Esophagus squamous epithelium (tissue), 5 donors: ENCODE data around the gene RCVRN. TPM values are rescaled to one million over a fixed set of nuclear protein-coding genes. Genes with fewer than 3 reads are reported as not detected.

Experiments used
- DNase-seq: peaks from one replicate; lab custom pipeline; 2025; lab: John Stamatoyannopoulos, UW
- H3K27ac ChIP-seq, 4 donors: fragments of 200-600 bp; sonication (generic); one replicate each; pipeline ENCODE4 v1.5.1; 2016 to 2019; ENCODE audit warnings: mild to moderate bottlenecking in 1 of 4
- H3K27me3 ChIP-seq, 4 donors: fragments of 200-600 bp; sonication (generic); 1 replicate in 3 of 4; 2 replicates in 1 of 4; pipeline versions ENCODE4 v1.5.1 to v1.6.0; 2017 to 2021; ENCODE audit warnings: antibody characterized with exemption in 1 of 4
- H3K36me3 ChIP-seq, 3 donors: fragments of 200-600 bp; sonication (generic); one replicate each; pipeline ENCODE4 v1.5.1; 2016 to 2019
- H3K4me1 ChIP-seq, 3 donors: fragments of 200-600 bp; sonication (generic); one replicate each; pipeline ENCODE4 v1.5.1; 2017 to 2019
- H3K4me3 ChIP-seq, 4 donors: fragments of 200-600 bp; sonication (generic); 1 replicate in 3 of 4; 2 replicates in 1 of 4; pipeline ENCODE4 v1.5.1; 2016 to 2019; ENCODE audit warnings: mild to moderate bottlenecking in 2 of 4, moderate library complexity in 1 of 4
- H3K9me3 ChIP-seq, 3 donors: fragments of 200-600 bp; sonication (generic); one replicate each; pipeline ENCODE4 v1.5.1; 2016 to 2019
- POLR2A ChIP-seq, 4 donors: fragments of 450-650 bp; IDR thresholded peaks; one replicate each; pipeline ENCODE4 v1.6.1; 2017; ENCODE audit warnings: antibody characterized with exemption in 4 of 4, mild to moderate bottlenecking in 4 of 4, moderate library complexity in 3 of 4
- WGBS, 2 donors: methylation state at CpG; one replicate each; pipeline ENCODE4 v1.1.5; 2018; 5-methylcytosine and 5-hydroxymethylcytosine counted together
- intact Hi-C: fragments of 100-400 bp; cut with DNase I; formaldehyde crosslinking; loops from one replicate; pipeline ENCODE4 v1.15.0; 2022
- total RNA-seq, 4 donors: library from RNA; depleted of rRNA; stranded (reverse); fragments of >200 nt; gene quantifications; one replicate each; pipeline ENCODE4 v1.1.0, GENCODE V29; 2016
- TF ChIP-seq, protein P1 (sequence below), 6 experiments: fragments of 450-650 bp in 4 of 6; fragments of 200-600 bp in 2 of 6; sonication (generic) in 2 of 6; IDR thresholded peaks; one replicate each; pipeline ENCODE4 v1.5.1; 2016 to 2019; ENCODE audit warnings: antibody characterized with exemption in 6 of 6, mild to moderate bottlenecking in 4 of 6, moderate library complexity in 4 of 6
- donor health status: DM: yes; HTN: yes; CAD: no.

Gene RCVRN
- total RNA-seq, 4 donors from 2014 or later = not detected

GRCh38 chr17:9918804-9919352 lies 13.8 kb upstream of the RCVRN start:
- no peaks in the 10 kb centered on the region for H3K4me1 ChIP-seq
- no peak for DNase-seq
- H3K27ac ChIP-seq = no peak overlapping the region
- no peak overlapping the region for H3K4me3 ChIP-seq
- no peaks in the 10 kb centered on the region for H3K9me3 ChIP-seq
- intact Hi-C loops = no loop called here
- 90 to 93% methylated on average over 3 to 5 of the region's 5 CpGs for WGBS, 2 donors
- peaks cover 0 to 47% (median 6%) of the 10 kb centered on the region in 3 donors for H3K36me3 ChIP-seq
- no peaks in the 10 kb centered on the region for H3K27me3 ChIP-seq
- TF ChIP-seq, protein P1, sequence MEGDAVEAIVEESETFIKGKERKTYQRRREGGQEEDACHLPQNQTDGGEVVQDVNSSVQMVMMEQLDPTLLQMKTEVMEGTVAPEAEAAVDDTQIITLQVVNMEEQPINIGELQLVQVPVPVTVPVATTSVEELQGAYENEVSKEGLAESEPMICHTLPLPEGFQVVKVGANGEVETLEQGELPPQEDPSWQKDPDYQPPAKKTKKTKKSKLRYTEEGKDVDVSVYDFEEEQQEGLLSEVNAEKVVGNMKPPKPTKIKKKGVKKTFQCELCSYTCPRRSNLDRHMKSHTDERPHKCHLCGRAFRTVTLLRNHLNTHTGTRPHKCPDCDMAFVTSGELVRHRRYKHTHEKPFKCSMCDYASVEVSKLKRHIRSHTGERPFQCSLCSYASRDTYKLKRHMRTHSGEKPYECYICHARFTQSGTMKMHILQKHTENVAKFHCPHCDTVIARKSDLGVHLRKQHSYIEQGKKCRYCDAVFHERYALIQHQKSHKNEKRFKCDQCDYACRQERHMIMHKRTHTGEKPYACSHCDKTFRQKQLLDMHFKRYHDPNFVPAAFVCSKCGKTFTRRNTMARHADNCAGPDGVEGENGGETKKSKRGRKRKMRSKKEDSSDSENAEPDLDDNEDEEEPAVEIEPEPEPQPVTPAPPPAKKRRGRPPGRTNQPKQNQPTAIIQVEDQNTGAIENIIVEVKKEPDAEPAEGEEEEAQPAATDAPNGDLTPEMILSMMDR (IDR thresholded peaks at IDR 0.05) = no peak
- TF ChIP-seq POLR2A (IDR thresholded peaks at IDR 0.05) = no peak

DNA sequence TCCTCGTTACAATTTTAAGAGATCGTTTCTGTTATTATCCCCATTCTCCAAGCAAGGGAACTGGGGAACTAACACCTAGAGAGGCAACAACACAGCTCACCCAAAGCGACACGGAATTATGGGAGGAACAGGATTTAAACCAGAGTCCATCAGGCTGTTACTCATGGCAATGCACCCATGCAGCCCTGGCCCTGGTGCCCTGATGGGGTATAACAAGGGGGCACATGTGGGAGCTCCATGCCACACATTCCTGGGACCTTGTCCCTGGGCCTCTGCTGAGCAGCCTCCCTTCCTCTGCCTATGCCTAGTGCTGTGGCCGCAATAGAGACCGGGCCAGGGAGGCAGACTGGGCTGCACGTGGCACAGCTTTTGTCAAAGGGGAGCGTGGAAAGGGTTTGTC lies 13.3 kb upstream of the RCVRN start:
- WGBS, 2 donors = 84 to 88% methylated on average over 8 of the region's 8 CpGs
- no peaks in the 10 kb centered on the region for H3K4me1 ChIP-seq
- no peaks in the 10 kb centered on the region for H3K9me3 ChIP-seq
- no peak overlapping the region for H3K4me3 ChIP-seq
- no peaks in the 10 kb centered on the region for H3K27me3 ChIP-seq
- no peak overlapping the region for H3K27ac ChIP-seq
- no peak for DNase-seq
- peaks cover 0 to 47% (median 6%) of the 10 kb centered on the region in 3 donors for H3K36me3 ChIP-seq
- no peak for TF ChIP-seq POLR2A (IDR thresholded peaks at IDR 0.05)
- TF ChIP-seq, protein P1 (IDR thresholded peaks at IDR 0.05) = no peak
- intact Hi-C loops = no loop called here

- Histone ChIP-seq H3K4me1 (no peaks in the 10 kb centered on the region), H3K9me3 (no peaks in the 10 kb centered on the region), H3K4me3 (no peak overlapping the region), H3K27me3 (no peaks in the 10 kb centered on the region), H3K27ac (no peak overlapping the region), H3K36me3 (peaks cover 0 to 47% (median 6%) of the 10 kb centered on the region in 3 donors)
- no peak for DNase-seq
- intact Hi-C loops = no loop called here
- no peak for TF ChIP-seq POLR2A (IDR thresholded peaks at IDR 0.05)
- TF ChIP-seq, protein P1 (IDR thresholded peaks at IDR 0.05) = no peak
- 86 to 89% methylated on average over 9 to 14 of the region's 19 CpGs for whole genome bisulfite sequencing, 2 donors
These were observed 12.7 kb upstream of the RCVRN start for GRCh38 chr17:9917801-9918200.

DNA sequence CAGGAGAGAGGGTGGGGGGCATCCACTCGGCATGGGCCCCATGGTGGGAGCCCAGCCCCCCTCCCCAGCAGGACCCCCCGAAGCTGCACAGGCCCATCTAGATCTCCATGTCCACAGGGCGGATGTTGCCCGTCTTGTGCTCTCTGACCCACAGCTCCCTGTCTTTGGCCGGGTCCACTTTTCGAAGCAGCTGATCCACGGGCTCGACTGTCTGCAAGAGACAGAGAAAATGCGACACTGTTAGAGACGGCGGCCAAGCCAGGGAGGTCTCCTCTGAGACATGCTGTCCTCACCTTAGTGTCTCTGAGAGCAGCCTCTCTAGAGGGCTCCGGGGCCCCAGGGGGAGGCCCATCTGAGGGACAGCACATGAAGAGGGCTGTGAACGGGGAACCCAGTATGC lies 12.1 kb upstream of the RCVRN start:
- H3K4me1 ChIP-seq = no peaks in the 10 kb centered on the region
- no peak for TF ChIP-seq POLR2A (IDR thresholded peaks at IDR 0.05)
- TF ChIP-seq, protein P1 (IDR thresholded peaks at IDR 0.05) = no peak
- 88 to 92% methylated on average over 2 of the region's 13 CpGs for WGBS, 2 donors
- no peaks in the 10 kb centered on the region for H3K27me3 ChIP-seq
- no peak overlapping the region for H3K4me3 ChIP-seq
- no peaks in the 10 kb centered on the region for H3K9me3 ChIP-seq
- intact Hi-C loops = no loop called here
- DNase-seq = no peak
- no peak overlapping the region for H3K27ac ChIP-seq
- H3K36me3 ChIP-seq = peaks cover 0 to 47% (median 6%) of the 10 kb centered on the region in 3 donors

DNA sequence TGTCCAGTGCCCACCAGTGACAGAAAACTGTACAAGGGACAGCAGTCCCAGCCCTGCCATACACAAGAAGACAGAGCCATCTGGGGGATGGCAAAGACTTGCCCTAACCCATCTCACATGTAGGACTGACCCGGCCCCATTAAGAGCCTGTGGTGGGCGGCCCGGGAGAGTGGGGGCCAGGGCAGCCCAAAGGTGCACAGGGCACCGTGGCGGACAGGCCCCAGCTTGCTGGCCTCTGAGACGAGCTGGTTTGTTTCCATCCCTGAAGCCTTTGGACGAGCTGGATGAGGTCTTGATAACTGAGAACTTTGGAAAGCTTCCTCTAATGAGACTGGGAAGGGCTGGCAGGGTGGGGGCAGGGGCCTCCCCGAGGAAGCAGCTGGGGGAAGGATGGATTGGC lies 11.0 kb upstream of the RCVRN start:
- 0% methylated on average over 1 of the region's 8 CpGs; no CpG with 5 or more reads in 1 of the 2 donors for WGBS, 2 donors
- no peak for DNase-seq
- H3K4me3 ChIP-seq = no peak overlapping the region

More for the DNA sequence above, 11.0 kb upstream of the RCVRN start:
- no peaks in the 10 kb centered on the region for H3K4me1 ChIP-seq
- H3K36me3 ChIP-seq = peaks cover 0 to 47% (median 6%) of the 10 kb centered on the region in 3 donors
- no peaks in the 10 kb centered on the region for H3K9me3 ChIP-seq
- no peak overlapping the region for H3K27ac ChIP-seq
- H3K27me3 ChIP-seq = no peaks in the 10 kb centered on the region
- TF ChIP-seq, protein P1 (IDR thresholded peaks at IDR 0.05) = no peak
- no peak for TF ChIP-seq POLR2A (IDR thresholded peaks at IDR 0.05)
- intact Hi-C loops = no loop called here
